Lower leg skin (tissue), 4 donors: ENCODE measurements around the gene ELFN2. TPM values are rescaled to one million over a fixed set of nuclear protein-coding genes. Genes with fewer than 3 reads are reported as not detected.

Experiments used
- DNase-seq, 2 donors: peaks; one replicate each; pipeline ENCODE4 v3.0.0-alpha.2; 2019; ENCODE audit warnings: low spot score in 2 of 2
- H3K4me3 ChIP-seq: fragments of 200-600 bp; sonication (generic); 2 replicates; pipeline ENCODE4 v1.5.1; 2017; ENCODE audit warnings: mild to moderate bottlenecking, low read depth; ENCODE audit not compliant: poor library complexity, severe bottlenecking
- POLR2A ChIP-seq, 2 donors: fragments of 450-650 bp; IDR thresholded peaks; one replicate each; pipeline ENCODE4 v1.6.1; 2016 to 2017; ENCODE audit warnings: antibody characterized with exemption in 2 of 2, mild to moderate bottlenecking in 1 of 2, moderate library complexity in 1 of 2
- whole genome bisulfite sequencing, 2 donors: methylation state at CpG; one replicate each; pipeline ENCODE4 v1.1.5; 2018; 5-methylcytosine and 5-hydroxymethylcytosine counted together
- intact Hi-C: fragments of 100-400 bp; cut with DNase I; formaldehyde crosslinking; loops from one replicate; pipeline ENCODE4 v1.15.0; 2023; ENCODE audit warnings: low total_unique reads
- total RNA-seq, 4 donors: library from RNA; depleted of rRNA; stranded (reverse); fragments of >200 nt; gene quantifications; one replicate each; pipeline ENCODE4 v1.1.0, GENCODE V29; 2016
- TF ChIP-seq, protein P1 (sequence below), 3 donors: fragments of 450-650 bp; IDR thresholded peaks; one replicate each; pipeline ENCODE4 v1.5.1; 2016; ENCODE audit warnings: antibody characterized with exemption in 3 of 3, mild to moderate bottlenecking in 3 of 3, moderate library complexity in 2 of 3

Gene ELFN2
- total RNA-seq, 4 donors from 2014 or later = 0.26 to 1.5 (median 0.82) TPM

DNA sequence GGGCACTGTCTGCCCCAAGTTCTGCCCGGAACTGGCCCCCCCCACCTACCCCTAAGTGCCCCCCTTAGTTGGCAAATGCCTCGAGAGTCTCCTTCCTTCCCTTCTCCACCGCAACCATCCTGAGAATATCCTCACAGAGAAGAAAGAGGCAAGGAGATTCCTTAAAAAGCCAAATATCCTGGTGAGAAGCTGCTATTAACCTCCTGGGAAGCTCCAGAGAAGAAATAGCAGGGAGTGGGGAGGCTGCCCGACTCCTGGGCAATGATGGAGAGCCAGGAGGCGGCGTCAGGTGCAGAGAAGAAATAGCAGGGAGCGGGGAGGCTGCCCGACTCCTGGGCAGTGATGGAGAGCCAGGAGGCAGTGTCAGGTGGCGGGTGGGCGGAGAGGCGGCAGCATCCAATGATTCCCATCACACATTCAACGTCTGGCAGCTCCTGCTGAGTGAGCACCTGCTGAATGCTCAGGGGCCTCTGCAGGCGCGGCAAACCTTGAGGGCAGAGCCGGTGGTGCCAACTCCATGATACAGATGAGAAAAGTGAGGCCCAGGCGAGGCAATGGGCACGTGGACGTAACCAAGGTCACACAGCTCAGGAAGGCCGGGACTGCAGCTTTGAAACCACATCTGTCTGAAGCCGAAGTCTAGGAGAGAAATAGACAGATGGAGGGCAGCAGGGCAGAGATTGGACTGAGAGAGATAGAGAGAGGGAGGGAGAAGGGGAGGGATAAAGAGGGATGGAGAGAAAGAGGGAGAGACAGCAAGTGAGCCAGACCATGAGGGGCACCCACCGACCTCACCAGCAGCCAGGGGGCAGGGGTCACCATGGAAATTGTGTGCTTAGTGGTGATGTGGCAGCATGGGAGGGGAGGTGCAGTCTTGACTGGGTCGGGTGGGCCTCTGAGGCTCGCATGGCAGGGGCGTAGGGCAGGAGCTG, 86.7 kb downstream of the ELFN2 start:
- 31 to 36% methylated on average over 24 of the region's 24 CpGs for WGBS, 2 donors
- no peak for DNase-seq
- no peak overlapping the region for H3K4me3 ChIP-seq
- intact Hi-C loops = no loop called here
- TF ChIP-seq, protein P1, sequence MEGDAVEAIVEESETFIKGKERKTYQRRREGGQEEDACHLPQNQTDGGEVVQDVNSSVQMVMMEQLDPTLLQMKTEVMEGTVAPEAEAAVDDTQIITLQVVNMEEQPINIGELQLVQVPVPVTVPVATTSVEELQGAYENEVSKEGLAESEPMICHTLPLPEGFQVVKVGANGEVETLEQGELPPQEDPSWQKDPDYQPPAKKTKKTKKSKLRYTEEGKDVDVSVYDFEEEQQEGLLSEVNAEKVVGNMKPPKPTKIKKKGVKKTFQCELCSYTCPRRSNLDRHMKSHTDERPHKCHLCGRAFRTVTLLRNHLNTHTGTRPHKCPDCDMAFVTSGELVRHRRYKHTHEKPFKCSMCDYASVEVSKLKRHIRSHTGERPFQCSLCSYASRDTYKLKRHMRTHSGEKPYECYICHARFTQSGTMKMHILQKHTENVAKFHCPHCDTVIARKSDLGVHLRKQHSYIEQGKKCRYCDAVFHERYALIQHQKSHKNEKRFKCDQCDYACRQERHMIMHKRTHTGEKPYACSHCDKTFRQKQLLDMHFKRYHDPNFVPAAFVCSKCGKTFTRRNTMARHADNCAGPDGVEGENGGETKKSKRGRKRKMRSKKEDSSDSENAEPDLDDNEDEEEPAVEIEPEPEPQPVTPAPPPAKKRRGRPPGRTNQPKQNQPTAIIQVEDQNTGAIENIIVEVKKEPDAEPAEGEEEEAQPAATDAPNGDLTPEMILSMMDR (IDR thresholded peaks at IDR 0.05) = no peak
- TF ChIP-seq POLR2A (IDR thresholded peaks at IDR 0.05) = no peak

DNA sequence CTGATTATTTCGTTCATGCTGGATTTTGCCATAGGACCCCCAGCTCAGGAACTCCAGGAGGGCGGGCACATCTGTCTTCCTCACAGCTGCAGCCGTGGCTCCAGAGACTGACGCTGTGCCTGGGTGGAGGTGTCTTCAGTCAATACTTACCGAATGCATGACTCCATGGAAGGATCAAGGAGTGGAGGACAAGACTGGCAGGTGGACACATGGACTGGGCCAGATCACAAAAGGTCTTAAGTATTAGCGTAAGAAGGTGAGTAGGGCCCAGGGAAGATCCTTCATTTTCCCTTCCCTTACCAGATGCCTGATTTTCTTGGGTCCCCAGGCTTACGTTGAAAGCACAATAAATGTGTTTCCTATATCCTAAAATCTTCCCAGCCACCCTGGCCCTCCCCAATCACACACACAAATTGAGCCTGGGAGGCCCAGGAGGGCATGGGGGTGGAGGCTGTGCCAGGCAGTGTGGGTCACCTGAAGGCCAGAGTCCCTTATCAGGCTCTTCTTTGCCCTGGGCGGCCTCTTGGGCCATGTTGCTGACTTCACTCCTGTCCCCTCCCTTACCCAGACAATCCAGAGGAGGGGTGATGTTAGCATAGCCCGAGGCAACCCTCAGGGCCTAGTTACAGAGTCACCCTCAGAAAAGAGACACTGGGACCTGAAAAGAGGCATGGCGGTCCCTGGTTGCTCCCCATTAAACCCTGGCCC, 88.6 kb downstream of the ELFN2 start:
- H3K4me3 ChIP-seq = no peak overlapping the region
- intact Hi-C loops = no loop called here
- WGBS, 2 donors = 86 to 88% methylated on average over 10 of the region's 10 CpGs
- DNase-seq = no peak
- TF ChIP-seq POLR2A (IDR thresholded peaks at IDR 0.05) = no peak
- TF ChIP-seq, protein P1 (IDR thresholded peaks at IDR 0.05) = no peak

DNA sequence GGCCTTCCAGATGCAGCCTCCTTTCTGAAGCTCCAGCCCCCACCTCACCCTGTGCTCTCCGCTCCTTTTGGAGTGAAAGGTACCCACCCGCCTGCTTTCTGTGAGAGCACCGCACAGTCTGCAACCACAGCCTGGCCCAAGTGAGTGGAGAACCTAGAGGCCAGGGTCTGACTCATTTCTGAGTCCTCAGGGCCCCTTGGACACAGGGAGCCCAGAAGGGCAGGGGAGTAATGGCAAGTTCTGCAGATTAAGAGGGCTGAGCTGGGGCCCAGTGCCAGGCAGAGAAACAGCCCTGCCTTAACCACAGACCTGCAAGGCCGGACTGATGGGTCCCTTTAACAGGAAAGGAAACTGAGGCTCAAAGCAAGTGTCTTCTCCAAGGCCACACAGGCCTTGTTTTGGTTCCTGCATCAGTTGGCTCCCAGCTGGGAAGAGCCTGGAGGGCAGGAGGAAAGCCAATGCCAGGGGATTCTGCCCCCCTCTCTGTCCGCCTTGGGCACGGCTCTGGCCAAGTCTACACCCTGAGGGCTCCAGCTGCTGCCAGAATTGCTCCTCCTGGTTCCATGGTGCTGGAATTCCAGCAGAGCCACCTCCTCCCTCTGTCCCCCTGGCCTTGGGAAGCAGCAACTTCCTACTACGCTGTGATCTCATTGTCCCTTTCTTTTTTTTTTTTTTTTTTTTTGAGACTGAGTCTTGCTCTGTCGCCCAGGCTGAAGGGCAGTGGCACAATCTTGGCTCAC, 89.9 kb downstream of the ELFN2 start:
- H3K4me3 ChIP-seq = no peak overlapping the region
- DNase-seq = no peak
- TF ChIP-seq, protein P1 (IDR thresholded peaks at IDR 0.05) = no peak
- no peak for TF ChIP-seq POLR2A (IDR thresholded peaks at IDR 0.05)
- WGBS, 2 donors = 52 to 60% methylated on average over 8 of the region's 8 CpGs
- intact Hi-C loops = no loop called here

DNA sequence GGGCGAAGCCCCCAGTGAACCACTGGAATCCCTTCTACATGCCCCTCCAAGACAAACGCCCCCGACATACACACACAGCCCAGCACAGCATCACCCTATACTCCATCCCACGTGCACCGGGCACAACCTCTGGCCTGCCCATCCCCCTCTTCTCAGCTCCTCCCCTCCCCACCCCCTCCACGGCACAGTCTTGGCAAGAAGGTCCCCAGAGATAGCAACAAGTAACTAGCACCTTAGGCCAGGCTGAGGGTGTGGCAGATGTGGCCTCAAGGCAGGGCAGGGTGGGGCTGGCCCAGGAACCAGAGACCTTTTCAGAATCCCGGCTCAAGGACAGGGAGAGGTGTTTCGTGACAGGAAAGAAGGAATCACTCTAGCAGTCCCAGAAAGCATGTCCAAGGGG, 90.7 kb downstream of the ELFN2 start:
- TF ChIP-seq, protein P1 (IDR thresholded peaks at IDR 0.05) = no peak
- TF ChIP-seq POLR2A (IDR thresholded peaks at IDR 0.05) = no peak
- WGBS, 2 donors = 50 to 60% methylated on average over 8 of the region's 8 CpGs
- intact Hi-C loops = no loop called here

DNA sequence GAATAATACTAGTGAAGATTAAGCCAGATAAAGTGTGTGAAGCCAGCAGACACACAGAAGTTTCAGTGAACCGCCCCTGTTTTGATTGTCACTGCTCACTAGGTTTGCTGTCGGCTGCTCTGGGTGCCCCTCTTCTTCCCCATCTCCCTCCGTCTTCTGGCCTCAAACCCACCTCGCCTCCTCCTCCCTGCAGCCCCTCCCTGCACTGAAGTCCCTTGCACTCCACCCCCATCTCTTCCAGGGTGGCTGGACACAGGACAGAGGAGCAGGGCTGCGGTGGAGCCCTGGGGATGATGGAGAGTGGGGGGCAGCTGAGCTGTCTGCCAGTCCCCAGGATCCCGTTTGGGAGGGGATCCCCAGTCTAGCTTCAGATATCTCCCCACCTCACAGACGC, 91.5 kb downstream of the ELFN2 start:
- 21 to 23% methylated on average over 7 of the region's 7 CpGs for WGBS, 2 donors
- intact Hi-C loops = no loop called here
- no peak overlapping the region for H3K4me3 ChIP-seq
- TF ChIP-seq, protein P1 (IDR thresholded peaks at IDR 0.05) = no peak
- no peak for TF ChIP-seq POLR2A (IDR thresholded peaks at IDR 0.05)
- no peak for DNase-seq

More for the DNA sequence above, 90.7 kb downstream of the ELFN2 start:
- H3K4me3 ChIP-seq = no peak overlapping the region
- DNase-seq = no peak
